OCI-LY3 (cell line): ENCODE results near the gene EXO1.
"Not testable (repeated sequence)": the region's sequence is repeated elsewhere in the genome, so short reads cannot be mapped to it uniquely, and the experiment has no call there.

ENCODE experiments used
- H2AFZ ChIP-seq: fragments of 200-600, 300-600 bp; shearing (Covaris generic); 2 replicates; pipeline ENCODE4 v1.6.0; 2014; ENCODE audit warnings: antibody characterized with exemption, low read depth, low read length
- H3K27ac ChIP-seq: fragments of 200-600, 300-600 bp; sonication (generic); 2 replicates; pipeline ENCODE4 v1.5.1; 2014; ENCODE audit warnings: mild to moderate bottlenecking, low read length, moderate library complexity, mixed read lengths
- H3K27me3 ChIP-seq: fragments of 200-600, 300-600 bp; sonication (generic); 2 replicates; pipeline ENCODE4 v1.6.1; 2014; ENCODE audit warnings: low read depth, low read length, mixed read lengths
- H3K36me3 ChIP-seq: fragments of 200-600, 300-600 bp; sonication (generic); replicated peaks from 2 replicates; pipeline ENCODE3; 2014; ENCODE audit warnings: low read depth, low read length, mixed read lengths
- H3K4me1 ChIP-seq: fragments of 300-600, 200-600 bp; sonication (generic); 2 replicates; pipeline ENCODE4 v1.6.1; 2014; ENCODE audit warnings: low read length, mixed read lengths
- H3K4me2 ChIP-seq: fragments of 200-600, 300-600 bp; sonication (generic); 2 replicates; pipeline ENCODE4 v1.6.1; 2014; ENCODE audit warnings: low read length, mixed read lengths
- H3K4me3 ChIP-seq: fragments of 300-600, 200-600 bp; sonication (generic); 2 replicates; pipeline ENCODE4 v1.5.1; 2014; ENCODE audit warnings: antibody characterized with exemption, mild to moderate bottlenecking, low read length, moderate library complexity
- H3K79me2 ChIP-seq: fragments of 300-600, 200-600 bp; shearing (Covaris generic); 2 replicates; pipeline ENCODE4 v1.6.1; 2014; ENCODE audit warnings: mild to moderate bottlenecking, low read length, mixed read lengths
- H3K9ac ChIP-seq: fragments of 300-600, 200-600 bp; shearing (Covaris generic); 2 replicates; pipeline ENCODE4 v1.6.0; 2014; ENCODE audit warnings: mild to moderate bottlenecking, low read length, moderate library complexity
- H3K9me3 ChIP-seq: fragments of 200-600, 300-600 bp; shearing (Covaris generic); 2 replicates; pipeline ENCODE4 v1.6.1; 2014; ENCODE audit warnings: low read length, mixed read lengths; ENCODE audit not compliant: insufficient read depth
- H4K20me1 ChIP-seq: fragments of 200-600, 300-600 bp; sonication (generic); 2 replicates; pipeline ENCODE4 v1.6.1; 2016; ENCODE audit warnings: low read length, mixed read lengths; ENCODE audit not compliant: insufficient read depth
- EZH2phosphoT487 ChIP-seq: fragments of 200-600 bp; shearing (Covaris generic); IDR thresholded peaks from 2 replicates; pipeline ENCODE4 v1.6.1; 2018; ENCODE audit warnings: antibody characterized with exemption, mixed run types, low read depth
- TF ChIP-seq, protein P1 (sequence below): fragments of 200-600, 300-600 bp; sonication (generic); IDR thresholded peaks from 2 replicates; pipeline ENCODE4 v1.5.1; 2014; ENCODE audit warnings: antibody characterized with exemption, low read length, low read depth

EXO1 gene

DNA sequence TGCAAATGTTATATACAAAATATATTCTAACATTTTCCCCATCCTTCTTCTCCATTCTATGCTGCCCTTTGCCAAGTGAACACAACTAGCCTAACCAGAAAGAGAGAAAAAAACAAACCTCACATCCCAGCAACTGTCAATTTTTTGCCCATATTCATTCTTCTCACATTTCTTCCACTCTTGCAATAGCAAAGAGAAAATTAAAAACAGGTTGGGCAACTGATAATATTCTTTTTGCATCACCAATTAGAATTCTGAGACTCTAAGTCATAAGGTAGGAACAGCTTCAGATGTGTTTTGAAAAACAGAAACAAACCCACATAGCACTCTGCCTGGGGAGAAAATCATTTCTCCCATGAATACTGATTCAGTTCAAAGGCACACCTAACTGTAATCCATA, 25.2 kb upstream of the EXO1 start:
- Histone ChIP-seq H3K4me1 (peaks cover 13% of the 10 kb centered on the region), H2AFZ (no peak overlapping the region), H4K20me1 (no peaks in the 10 kb centered on the region), H3K4me2 (no peak overlapping the region), H3K27ac (no peak overlapping the region), H3K9ac (no peak overlapping the region), H3K79me2 (no peaks in the 10 kb centered on the region), H3K9me3 (no peaks in the 10 kb centered on the region), H3K4me3 (no peak overlapping the region), H3K36me3 (no peaks in the 10 kb centered on the region), H3K27me3 (peaks cover 8% of the 10 kb centered on the region; the same call in 1 of the 2 replicates)
- TF ChIP-seq, protein P1, sequence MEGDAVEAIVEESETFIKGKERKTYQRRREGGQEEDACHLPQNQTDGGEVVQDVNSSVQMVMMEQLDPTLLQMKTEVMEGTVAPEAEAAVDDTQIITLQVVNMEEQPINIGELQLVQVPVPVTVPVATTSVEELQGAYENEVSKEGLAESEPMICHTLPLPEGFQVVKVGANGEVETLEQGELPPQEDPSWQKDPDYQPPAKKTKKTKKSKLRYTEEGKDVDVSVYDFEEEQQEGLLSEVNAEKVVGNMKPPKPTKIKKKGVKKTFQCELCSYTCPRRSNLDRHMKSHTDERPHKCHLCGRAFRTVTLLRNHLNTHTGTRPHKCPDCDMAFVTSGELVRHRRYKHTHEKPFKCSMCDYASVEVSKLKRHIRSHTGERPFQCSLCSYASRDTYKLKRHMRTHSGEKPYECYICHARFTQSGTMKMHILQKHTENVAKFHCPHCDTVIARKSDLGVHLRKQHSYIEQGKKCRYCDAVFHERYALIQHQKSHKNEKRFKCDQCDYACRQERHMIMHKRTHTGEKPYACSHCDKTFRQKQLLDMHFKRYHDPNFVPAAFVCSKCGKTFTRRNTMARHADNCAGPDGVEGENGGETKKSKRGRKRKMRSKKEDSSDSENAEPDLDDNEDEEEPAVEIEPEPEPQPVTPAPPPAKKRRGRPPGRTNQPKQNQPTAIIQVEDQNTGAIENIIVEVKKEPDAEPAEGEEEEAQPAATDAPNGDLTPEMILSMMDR = no peak

DNA sequence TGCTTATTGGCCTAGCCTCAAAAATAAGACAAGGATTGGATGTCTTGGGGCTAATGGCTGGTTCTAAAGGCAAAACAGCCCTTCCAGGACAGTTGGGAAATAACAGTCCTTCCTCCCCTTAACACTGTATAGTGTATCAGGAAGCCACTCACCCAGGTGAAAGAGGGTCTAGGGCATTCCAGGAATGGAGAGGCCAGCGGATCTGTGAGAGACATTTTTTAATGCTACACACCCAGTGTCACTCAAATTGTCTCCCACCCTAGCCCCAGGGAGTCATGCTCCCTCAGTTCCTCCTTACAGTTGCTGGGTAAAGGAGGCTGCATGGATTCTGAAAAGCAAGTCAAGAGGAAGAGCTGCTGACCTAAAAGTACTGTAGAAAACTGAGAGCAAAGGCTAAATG, 24.1 kb upstream of the EXO1 start:
- H3K27ac ChIP-seq = no peak overlapping the region
- no peaks in the 10 kb centered on the region for H3K79me2 ChIP-seq
- H3K4me3 ChIP-seq = peak overlapping the region; percentile 23; the same call in 1 of the 2 replicates
- H3K36me3 ChIP-seq = no peaks in the 10 kb centered on the region
- H4K20me1 ChIP-seq = no peaks in the 10 kb centered on the region
- H3K4me2 ChIP-seq = 0 out of 2 replicates have a peak overlapping the region, but pooled peaks have one; percentile 9
- H3K9ac ChIP-seq = no peak overlapping the region
- no peak overlapping the region for H2AFZ ChIP-seq
- no peaks in the 10 kb centered on the region for H3K9me3 ChIP-seq
- peaks cover 12% of the 10 kb centered on the region for H3K4me1 ChIP-seq
- peaks cover 3% of the 10 kb centered on the region; the same call in 1 of the 2 replicates for H3K27me3 ChIP-seq
- TF ChIP-seq, protein P1 = no peak
- no peak for TF ChIP-seq EZH2phosphoT487

DNA sequence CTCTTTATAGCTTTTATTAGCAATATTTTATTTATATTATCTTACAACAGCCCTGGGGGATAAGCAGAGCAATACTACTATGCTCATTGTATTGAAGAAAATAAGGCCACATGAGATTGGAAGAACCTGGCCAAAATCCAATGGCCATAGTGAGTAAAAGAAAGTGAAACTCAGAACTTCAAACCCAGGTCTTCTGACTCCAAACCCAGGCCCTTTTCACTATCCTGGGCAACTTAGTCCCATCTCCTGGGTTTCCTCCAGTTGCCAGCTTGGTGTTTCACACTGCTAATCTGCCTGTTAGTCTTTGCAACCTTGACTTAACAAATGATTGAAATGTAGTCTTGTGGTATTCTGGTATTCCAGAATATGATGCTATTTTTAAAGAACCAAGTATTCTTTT, 22.4 kb upstream of the EXO1 start:
- H3K4me3 ChIP-seq = no peak overlapping the region
- H3K9me3 ChIP-seq = no peaks in the 10 kb centered on the region
- H3K36me3 ChIP-seq = no peaks in the 10 kb centered on the region
- H4K20me1 ChIP-seq = no peaks in the 10 kb centered on the region
- H3K79me2 ChIP-seq = no peaks in the 10 kb centered on the region
- H2AFZ ChIP-seq = no peak overlapping the region
- no peak overlapping the region for H3K4me2 ChIP-seq
- H3K27me3 ChIP-seq = no peaks in the 10 kb centered on the region
- H3K9ac ChIP-seq = no peak overlapping the region
- no peak for TF ChIP-seq EZH2phosphoT487
- TF ChIP-seq, protein P1 = no peak
- no peak overlapping the region for H3K27ac ChIP-seq
- H3K4me1 ChIP-seq = peaks cover 19% of the 10 kb centered on the region

DNA sequence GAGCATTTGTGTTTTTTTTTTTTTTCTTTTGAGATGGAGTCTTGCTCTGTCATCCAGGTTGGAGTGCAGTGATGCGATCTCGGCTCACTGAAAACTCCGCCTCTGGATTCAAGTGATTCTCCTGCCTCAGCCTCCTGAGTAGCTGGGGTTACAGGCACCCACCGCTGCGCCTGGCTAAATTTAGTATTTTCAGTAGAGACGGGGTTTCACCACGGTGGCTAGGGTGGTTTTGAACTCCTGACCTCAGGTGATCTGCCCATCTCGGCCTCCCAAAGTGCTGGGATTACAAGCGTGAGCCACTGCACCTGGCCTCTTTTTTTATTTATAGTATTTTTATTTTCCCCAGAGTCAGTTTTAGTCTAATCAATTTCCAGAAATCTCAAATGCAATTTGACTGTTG, 21.4 kb upstream of the EXO1 start:
- H3K4me2 ChIP-seq, H3K4me3 ChIP-seq, H3K9me3 ChIP-seq, H4K20me1 ChIP-seq, H3K79me2 ChIP-seq, H3K36me3 ChIP-seq, H3K9ac ChIP-seq, H3K27me3 ChIP-seq, H3K27ac ChIP-seq, H2AFZ ChIP-seq: not testable (repeated sequence)
- peaks cover 13% of the 10 kb centered on the region for H3K4me1 ChIP-seq

DNA sequence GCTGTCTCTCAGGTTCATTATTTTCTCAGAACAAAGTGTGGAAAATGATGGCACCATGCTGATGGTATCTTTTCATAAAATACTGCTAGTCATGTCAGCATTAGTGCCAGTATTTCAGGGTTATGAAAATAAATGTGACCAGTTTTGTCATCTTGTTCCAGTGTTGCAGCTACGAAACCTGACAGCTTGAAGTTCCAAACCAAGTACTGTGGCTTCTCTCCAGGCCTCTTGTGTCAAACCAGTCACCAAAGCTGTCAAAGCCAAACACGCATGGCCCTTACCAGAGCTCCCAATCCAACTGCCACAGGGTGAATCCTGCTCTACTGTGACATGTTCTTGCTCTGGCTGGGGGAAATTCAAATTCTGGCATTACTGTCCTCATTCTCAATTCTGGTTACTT, 20.7 kb upstream of the EXO1 start:
- Histone ChIP-seq H3K27ac (no peak overlapping the region), H4K20me1 (no peaks in the 10 kb centered on the region), H3K79me2 (no peaks in the 10 kb centered on the region), H2AFZ (no peak overlapping the region), H3K27me3 (peaks cover under 1% of the 10 kb centered on the region; the same call in 1 of the 2 replicates), H3K9me3 (no peaks in the 10 kb centered on the region), H3K4me2 (no peak overlapping the region), H3K4me1 (peaks cover 12% of the 10 kb centered on the region), H3K4me3 (no peak overlapping the region), H3K9ac (no peak overlapping the region), H3K36me3 (no peaks in the 10 kb centered on the region)
- no peak for TF ChIP-seq EZH2phosphoT487
- TF ChIP-seq, protein P1 = no peak
